GM12865 (cell line): ENCODE results near the gene OTUD1.

Source experiments
- DNase-seq: peaks from one replicate; pipeline ENCODE4 v3.0.0; 2010; ENCODE audit warnings: low read depth
- H3K4me3 ChIP-seq: 2 replicates; pipeline ENCODE4 v1.5.1; 2011; ENCODE audit warnings: mild to moderate bottlenecking, low read depth, low read length, control low read depth
- CTCF ChIP-seq: IDR thresholded peaks from 2 replicates; pipeline ENCODE4 v1.5.1; 2011; ENCODE audit warnings: low read length, control low read depth, low read depth, inconsistent platforms; ENCODE audit not compliant: insufficient read depth; ENCODE audit errors: missing control alignments

Gene OTUD1

GRCh38 chr10:23402856-23403255, 36.0 kb upstream of the OTUD1 start:
- no peak for DNase-seq
- TF ChIP-seq CTCF: no peak

GRCh38 chr10:23403278-23403677, 35.6 kb upstream of the OTUD1 start:
- H3K4me3 ChIP-seq: no peak overlapping the region
- TF ChIP-seq CTCF: no peak
- no peak for DNase-seq

More at GRCh38 chr10:23402856-23403255, 36.0 kb upstream of the OTUD1 start:
- no peak overlapping the region for H3K4me3 ChIP-seq

- DNase-seq: no peak
- no peak overlapping the region for H3K4me3 ChIP-seq
- no peak for TF ChIP-seq CTCF
These were observed 35.2 kb upstream of the OTUD1 start for GRCh38 chr10:23403719-23404118.

GRCh38 chr10:23404461-23404980, 34.4 kb upstream of the OTUD1 start:
- H3K4me3 ChIP-seq: no peak overlapping the region
- no peak for TF ChIP-seq CTCF
- no peak for DNase-seq

- no peak for TF ChIP-seq CTCF
- H3K4me3 ChIP-seq: no peak overlapping the region
- DNase-seq: no peak
These were observed 33.3 kb upstream of the OTUD1 start for GRCh38 chr10:23405540-23405939.

GRCh38 chr10:23406409-23406808, 32.5 kb upstream of the OTUD1 start:
- no peak for TF ChIP-seq CTCF
- no peak for DNase-seq
- no peak overlapping the region for H3K4me3 ChIP-seq

GRCh38 chr10:23408330-23408976, 30.4 kb upstream of the OTUD1 start:
- DNase-seq: no peak
- no peak overlapping the region for H3K4me3 ChIP-seq
- TF ChIP-seq CTCF: no peak
